ENCODE results near the gene BCL7B.

DNA sequence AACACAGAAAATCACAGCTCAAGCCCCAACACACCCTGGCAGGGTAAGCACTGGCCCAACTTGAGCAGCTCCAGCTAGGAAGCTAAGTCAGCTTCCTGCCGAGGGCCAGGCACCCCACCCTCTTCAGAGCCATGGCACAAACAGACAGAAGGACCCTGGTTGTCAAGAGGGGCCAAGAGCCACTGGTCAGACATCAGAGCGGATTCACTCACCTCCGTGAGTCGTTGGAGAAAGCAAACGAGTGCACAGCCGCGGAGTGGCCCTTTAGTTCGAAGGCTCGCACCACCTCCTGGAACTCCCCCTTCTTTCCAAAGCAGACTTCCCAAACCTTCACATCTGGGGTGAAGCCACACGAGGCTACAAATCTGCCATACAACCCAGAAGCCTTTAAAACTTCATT, 13.5 kb upstream of the BCL7B start:
- no peak for TF ChIP-seq POLR2A (IDR thresholded peaks at IDR 0.05)
- TF ChIP-seq, protein P1, sequence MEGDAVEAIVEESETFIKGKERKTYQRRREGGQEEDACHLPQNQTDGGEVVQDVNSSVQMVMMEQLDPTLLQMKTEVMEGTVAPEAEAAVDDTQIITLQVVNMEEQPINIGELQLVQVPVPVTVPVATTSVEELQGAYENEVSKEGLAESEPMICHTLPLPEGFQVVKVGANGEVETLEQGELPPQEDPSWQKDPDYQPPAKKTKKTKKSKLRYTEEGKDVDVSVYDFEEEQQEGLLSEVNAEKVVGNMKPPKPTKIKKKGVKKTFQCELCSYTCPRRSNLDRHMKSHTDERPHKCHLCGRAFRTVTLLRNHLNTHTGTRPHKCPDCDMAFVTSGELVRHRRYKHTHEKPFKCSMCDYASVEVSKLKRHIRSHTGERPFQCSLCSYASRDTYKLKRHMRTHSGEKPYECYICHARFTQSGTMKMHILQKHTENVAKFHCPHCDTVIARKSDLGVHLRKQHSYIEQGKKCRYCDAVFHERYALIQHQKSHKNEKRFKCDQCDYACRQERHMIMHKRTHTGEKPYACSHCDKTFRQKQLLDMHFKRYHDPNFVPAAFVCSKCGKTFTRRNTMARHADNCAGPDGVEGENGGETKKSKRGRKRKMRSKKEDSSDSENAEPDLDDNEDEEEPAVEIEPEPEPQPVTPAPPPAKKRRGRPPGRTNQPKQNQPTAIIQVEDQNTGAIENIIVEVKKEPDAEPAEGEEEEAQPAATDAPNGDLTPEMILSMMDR (IDR thresholded peaks at IDR 0.05) = no peak
- no peak for TF ChIP-seq EP300 (IDR thresholded peaks at IDR 0.05)

Data from ovary (tissue), 3 donors.